Measurements from ENCODE around the gene MICAL3. TPM values are rescaled to one million over a fixed set of nuclear protein-coding genes. Genes with fewer than 3 reads are reported as not detected.
A peak's percentile ranks its signal among the peaks of the same experiment; 100 is the strongest.

MICAL3 gene
- total and polyA plus RNA-seq, 9 of the 15 experiments (the other 6 are each of a cell fraction or from before 2014, with no cell fraction given), result 0.53 to 32.1 (median 12.3) TPM

DNA sequence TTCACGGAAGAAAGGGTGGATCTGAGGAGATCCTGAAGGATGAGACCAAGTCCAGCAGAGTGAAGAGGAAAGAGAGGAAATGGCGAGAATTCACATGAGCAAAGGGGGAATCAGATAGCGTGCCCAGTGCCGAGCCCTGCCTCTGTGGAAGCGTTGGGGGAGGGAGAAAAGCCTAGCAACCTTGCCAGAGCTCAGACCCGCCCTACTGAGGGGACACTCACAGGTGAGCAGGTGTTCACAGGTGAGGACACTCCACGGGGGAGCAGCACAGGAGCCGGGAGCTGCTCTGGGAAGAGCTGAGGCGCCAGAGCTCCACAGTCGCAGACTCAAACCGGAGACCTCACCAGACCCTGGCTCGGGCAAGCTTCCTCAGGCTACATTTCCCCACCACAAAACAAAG lies 56.2 kb downstream of the MICAL3 start:
- ChIA-PET POLR2A (interaction anchor here (1.3 to 1.5 kb wide), 2 partner anchors 10 to 11 kb away, joined by 5 read pairs; no protein-coding TSS in a partner anchor), CTCF (ENCODE audit: low intra/inter-chr PET ratio) (no interaction called here)
- Histone ChIP-seq H3K9me1 (ENCODE audit: control insufficient read depth, insufficient read depth, low read length) (peaks cover 7% of the 10 kb centered on the region), H3K79me2 (ENCODE audit: control insufficient read depth, insufficient read depth, low read length) (peaks cover 26% of the 10 kb centered on the region), H2AFZ (ENCODE audit: low read depth, low read length) (no peak overlapping the region), H3K4me2 (ENCODE audit: insufficient read depth, low read length) (no peak overlapping the region), H3K27ac (ENCODE audit: extremely low read depth, low read depth, low read length) (no peak overlapping the region), H3K9ac (ENCODE audit: insufficient read depth in 1 of 2, low read depth in 2 of 2, low read length in 2 of 2) (0 out of 4 replicates have a peak overlapping the region, but pooled peaks of 1 of the 2 experiments have one; percentile 19), H4K20me1 (replicated peaks; ENCODE audit: control insufficient read depth, insufficient read depth, low read length) (peaks cover 27% of the 10 kb centered on the region; the same call in 1 of the 2 replicates), H3K27me3 (ENCODE audit: control insufficient read depth in 2 of 2, insufficient read depth in 2 of 2, low read length in 2 of 2) (no peaks in the 10 kb centered on the region), H3K4me3 (no peak overlapping the region), H3K9me3 (replicated peaks; ENCODE audit: control insufficient read depth, insufficient read depth, low read depth, low read length) (no peaks in the 10 kb centered on the region), H3K36me3 (ENCODE audit: control insufficient read depth, insufficient read depth, low read length) (no peaks in the 10 kb centered on the region), H3K4me1 (replicated peaks in 1 of 2; ENCODE audit: control insufficient read depth in 2 of 2, insufficient read depth in 2 of 2, low read length in 2 of 2) (peaks cover 20 to 22% of the 10 kb centered on the region in 2 experiments)
- no peak for ATAC-seq
- 76% methylated on average over 12 of the region's 12 CpGs for WGBS (ENCODE audit: insufficient coverage, low coverage, missing lambda C conversion rate)
- in situ Hi-C loops (cut with MboI), result no loop called here
- intact Hi-C loops (cut with micrococcal nuclease), result no loop called here
- no peak for DNase-seq (ENCODE audit: extremely low read depth in 1 of 4, low spot score in 3 of 4)
- FAIRE-seq, result no peak
- BruUV-seq (replicated peaks), result no TSS peak
- TF ChIP-seq KLF13 (tag; IDR thresholded peaks at IDR 0.05; ENCODE audit: borderline replicate concordance, low read depth) (no peak), NFIC (IDR thresholded peaks at IDR 0.05) (no peak), TCF7 (IDR thresholded peaks at IDR 0.05; ENCODE audit: borderline replicate concordance) (no peak), HNRNPLL (IDR thresholded peaks at IDR 0.05; ENCODE audit: low read depth, low read length, poor library complexity, severe bottlenecking) (no peak), KAT7 (CRISPR knock-in tag; IDR thresholded peaks at IDR 0.05; ENCODE audit: borderline replicate concordance) (no peak), SRSF3 (IDR thresholded peaks at IDR 0.05; ENCODE audit: insufficient read depth, low read length) (no peak), E2F3 (CRISPR knock-in tag; IDR thresholded peaks at IDR 0.05) (no peak), ZNF318 (IDR thresholded peaks at IDR 0.05; ENCODE audit: borderline replicate concordance in 1 of 2, low read depth in 1 of 2) (no peak), MIER1 (IDR thresholded peaks at IDR 0.05; ENCODE audit: low read depth) (no peak), ZNF57 (CRISPR knock-in tag; IDR thresholded peaks at IDR 0.05) (no peak), ZNF165 (CRISPR knock-in tag; IDR thresholded peaks at IDR 0.05; ENCODE audit: borderline replicate concordance) (no peak), FOXK1 (CRISPR knock-in tag; IDR thresholded peaks at IDR 0.05; ENCODE audit: borderline replicate concordance) (no peak), POLR2H (tag; IDR thresholded peaks at IDR 0.05; ENCODE audit: low read depth) (no peak), THRB (CRISPR knock-in tag; conservative IDR thresholded peaks at IDR 0.05) (no peak)

Measured in K562 (cell line).